ENCODE data around the gene COL26A1. TPM values are rescaled to one million over a fixed set of nuclear protein-coding genes. Genes with fewer than 3 reads are reported as not detected.

The COL26A1 gene
- total and polyA plus RNA-seq, 4 donors, result 0.05 to 4.7 (median 0.28) TPM

DNA sequence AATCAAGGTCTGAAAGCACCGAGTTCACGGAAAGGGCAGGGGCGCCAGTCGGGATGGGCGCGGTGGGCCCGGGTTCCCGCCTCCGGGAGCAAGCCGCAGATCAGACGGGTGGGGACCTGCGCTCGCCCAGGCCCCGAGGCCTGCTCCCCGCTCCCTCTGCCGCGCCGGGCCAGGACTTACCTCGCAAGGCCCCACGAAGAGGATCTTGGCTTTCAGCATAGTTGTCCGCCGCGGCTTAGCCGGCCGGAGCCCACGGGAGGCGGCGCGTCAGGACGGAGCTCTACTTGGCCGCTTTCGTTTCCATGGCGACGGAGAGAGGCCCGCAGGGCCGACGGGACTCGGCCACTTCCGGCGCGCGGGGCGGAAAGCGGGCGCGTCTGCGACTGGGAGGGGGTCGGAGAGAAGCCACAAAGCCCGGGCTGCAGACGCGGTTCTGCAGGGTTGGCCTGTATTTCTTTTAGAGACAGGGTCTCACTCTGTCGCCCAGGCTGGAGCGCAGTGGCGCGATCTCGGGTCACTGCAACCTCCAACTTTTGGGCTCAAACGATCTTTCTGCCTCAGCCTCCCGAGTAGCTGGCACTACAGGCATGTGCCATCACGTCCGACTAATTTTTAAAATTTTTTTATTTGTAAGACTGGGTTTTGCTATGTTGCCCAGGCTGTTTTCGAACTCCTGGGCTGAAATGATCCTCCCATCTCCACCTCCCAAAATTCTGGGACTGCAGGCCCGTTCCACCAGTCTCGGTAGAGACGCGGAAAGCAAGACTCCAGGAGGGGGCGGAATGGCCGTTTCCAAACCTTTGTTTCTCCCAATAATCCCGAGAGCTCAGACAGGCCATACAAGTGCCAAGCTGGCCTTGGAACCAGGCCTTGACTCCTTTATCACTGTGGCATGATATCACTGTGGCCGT, 40.9 kb upstream of the COL26A1 start, which contains the start of gene IFT22:
TSS of gene IFT22 (minus strand) at position 322 of the 911 bp plus-strand sequence. CDS start at position 219, 103 bp downstream.
- Histone ChIP-seq H3K27ac (ENCODE audit: low read depth in 1 of 2, low read length in 1 of 2) (peak within 1 kb of the TSS; percentile 53 to 82), H3K9me3 (ENCODE audit: control insufficient read depth in 4 of 4, insufficient read depth in 3 of 4, low read length in 3 of 4) (no peaks in the 10 kb centered on the region), H3K9ac (ENCODE audit: insufficient read depth in 1 of 2, low read length in 2 of 2) (peak within 1 kb of the TSS; percentile 79 to 84), H3K36me3 (ENCODE audit: control insufficient read depth in 4 of 4, insufficient read depth in 4 of 4, low read length in 4 of 4) (peaks cover 0 to 5% (median 0%) of the 10 kb centered on the region in 4 donors), H3K27me3 (ENCODE audit: control insufficient read depth in 3 of 3, insufficient read depth in 3 of 3, low read length in 2 of 3) (no peaks in the 10 kb centered on the region), H3K4me1 (ENCODE audit: control insufficient read depth in 5 of 5, insufficient read depth in 5 of 5, low read length in 5 of 5) (peaks cover 0 to 5% (median 4%) of the 10 kb centered on the region in 5 donors), H3K4me3 (peak within 1 kb of the TSS; percentile 89)
- DNase-seq, result peak; percentile 95 to 97 (median 96)
- ATAC-seq (ENCODE audit: insufficient read depth, low FRiP score), result peak; percentile 96
- whole genome bisulfite sequencing, 2 donors, result 1 to 2% methylated on average over 67 to 69 of the region's 69 CpGs
- TF ChIP-seq, protein P1, sequence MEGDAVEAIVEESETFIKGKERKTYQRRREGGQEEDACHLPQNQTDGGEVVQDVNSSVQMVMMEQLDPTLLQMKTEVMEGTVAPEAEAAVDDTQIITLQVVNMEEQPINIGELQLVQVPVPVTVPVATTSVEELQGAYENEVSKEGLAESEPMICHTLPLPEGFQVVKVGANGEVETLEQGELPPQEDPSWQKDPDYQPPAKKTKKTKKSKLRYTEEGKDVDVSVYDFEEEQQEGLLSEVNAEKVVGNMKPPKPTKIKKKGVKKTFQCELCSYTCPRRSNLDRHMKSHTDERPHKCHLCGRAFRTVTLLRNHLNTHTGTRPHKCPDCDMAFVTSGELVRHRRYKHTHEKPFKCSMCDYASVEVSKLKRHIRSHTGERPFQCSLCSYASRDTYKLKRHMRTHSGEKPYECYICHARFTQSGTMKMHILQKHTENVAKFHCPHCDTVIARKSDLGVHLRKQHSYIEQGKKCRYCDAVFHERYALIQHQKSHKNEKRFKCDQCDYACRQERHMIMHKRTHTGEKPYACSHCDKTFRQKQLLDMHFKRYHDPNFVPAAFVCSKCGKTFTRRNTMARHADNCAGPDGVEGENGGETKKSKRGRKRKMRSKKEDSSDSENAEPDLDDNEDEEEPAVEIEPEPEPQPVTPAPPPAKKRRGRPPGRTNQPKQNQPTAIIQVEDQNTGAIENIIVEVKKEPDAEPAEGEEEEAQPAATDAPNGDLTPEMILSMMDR (IDR thresholded peaks at IDR 0.05; ENCODE audit: control extremely low read depth, extremely low read depth), result peak; percentile 5

DNA sequence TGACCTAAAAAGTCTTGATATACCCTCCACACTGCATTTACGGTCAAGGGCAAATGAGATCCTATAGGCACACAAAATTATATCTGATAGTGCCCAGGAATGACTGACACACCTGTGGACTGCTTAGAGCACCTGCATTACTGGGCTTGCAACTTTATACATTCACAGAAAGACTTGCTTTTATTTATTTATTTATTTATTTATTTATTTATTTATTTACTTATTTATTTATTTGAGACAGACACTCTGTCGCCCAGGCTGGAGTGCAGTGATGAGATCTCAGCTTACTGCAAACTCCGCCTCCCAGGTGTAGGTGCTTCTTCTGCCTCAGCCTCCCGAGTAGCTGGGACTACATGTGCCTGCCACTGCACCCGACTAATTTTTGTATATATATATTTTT, 34.5 kb upstream of the COL26A1 start:
- WGBS, 2 donors, result 91 to 95% methylated on average over 5 of the region's 5 CpGs
- TF ChIP-seq, protein P1 (IDR thresholded peaks at IDR 0.05; ENCODE audit: control extremely low read depth, extremely low read depth), result no peak

DNA sequence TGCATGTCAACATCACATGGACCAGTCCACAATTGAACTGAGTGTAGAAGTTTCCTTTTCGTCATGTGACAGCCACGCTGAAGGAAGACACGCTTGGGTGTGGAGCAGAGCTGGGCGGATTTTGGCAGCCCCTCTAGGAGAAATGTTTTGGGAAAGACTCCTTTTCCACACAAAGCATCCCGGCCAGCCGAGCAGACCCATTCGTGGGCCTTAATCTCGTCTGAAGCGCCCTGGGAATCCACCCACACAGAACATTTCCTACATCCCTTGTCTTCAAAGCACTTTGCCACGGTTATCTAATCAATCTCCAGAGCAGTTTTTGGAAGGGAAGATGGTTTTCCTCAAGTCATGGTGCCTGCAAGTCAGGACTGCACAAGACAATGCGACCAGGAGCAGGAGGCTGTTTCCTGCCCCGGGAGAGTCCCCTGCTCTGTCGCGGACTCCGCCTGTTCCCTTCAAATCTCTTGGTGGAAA, 32.6 kb upstream of the COL26A1 start:
- Histone ChIP-seq H3K27me3 (ENCODE audit: control insufficient read depth in 3 of 3, insufficient read depth in 3 of 3, low read length in 2 of 3) (no peaks in the 10 kb centered on the region), H3K9me3 (ENCODE audit: control insufficient read depth in 4 of 4, insufficient read depth in 3 of 4, low read length in 3 of 4) (no peaks in the 10 kb centered on the region), H3K9ac (ENCODE audit: insufficient read depth in 1 of 2, low read length in 2 of 2) (no peak overlapping the region), H3K27ac (ENCODE audit: low read depth in 1 of 2, low read length in 1 of 2) (no peak overlapping the region), H3K4me1 (ENCODE audit: control insufficient read depth in 5 of 5, insufficient read depth in 5 of 5, low read length in 5 of 5) (peaks cover 0 to 2% (median 0%) of the 10 kb centered on the region in 5 donors), H3K4me3 (no peak overlapping the region), H3K36me3 (ENCODE audit: control insufficient read depth in 4 of 4, insufficient read depth in 4 of 4, low read length in 4 of 4) (no peaks in the 10 kb centered on the region)
- TF ChIP-seq, protein P1 (IDR thresholded peaks at IDR 0.05; ENCODE audit: control extremely low read depth, extremely low read depth), result no peak
- peak in 1 of 3 donors; percentile 14 for DNase-seq
- whole genome bisulfite sequencing, 2 donors, result 49 to 55% methylated on average over 15 of the region's 15 CpGs
- ATAC-seq (ENCODE audit: insufficient read depth, low FRiP score), result no peak

More for the DNA sequence above, 34.5 kb upstream of the COL26A1 start:
- Histone ChIP-seq H3K9ac (ENCODE audit: insufficient read depth in 1 of 2, low read length in 2 of 2) (no peak overlapping the region), H3K27ac (ENCODE audit: low read depth in 1 of 2, low read length in 1 of 2) (no peak overlapping the region), H3K27me3 (ENCODE audit: control insufficient read depth in 3 of 3, insufficient read depth in 3 of 3, low read length in 2 of 3) (no peaks in the 10 kb centered on the region), H3K9me3 (ENCODE audit: control insufficient read depth in 4 of 4, insufficient read depth in 3 of 4, low read length in 3 of 4) (no peaks in the 10 kb centered on the region), H3K4me3 (no peak overlapping the region), H3K36me3 (ENCODE audit: control insufficient read depth in 4 of 4, insufficient read depth in 4 of 4, low read length in 4 of 4) (no peaks in the 10 kb centered on the region), H3K4me1 (ENCODE audit: control insufficient read depth in 5 of 5, insufficient read depth in 5 of 5, low read length in 5 of 5) (peaks cover 0 to 2% (median 0%) of the 10 kb centered on the region in 5 donors)
- no peak for DNase-seq
- ATAC-seq (ENCODE audit: insufficient read depth, low FRiP score), result no peak
